SK-N-SH treated with all-trans-retinoic acid at 6 μM for 48 hours (cell line): ENCODE results near the gene FDXR.
"Not testable (repeated sequence)": the region's sequence is repeated elsewhere in the genome, so short reads cannot be mapped to it uniquely, and the experiment has no call there.

ENCODE experiments used
- ATAC-seq: fragments of 200-7000 bp; cut with Tn5 transposase; 3 replicates; pipeline ENCODE4 v1.9.1; 2020; ENCODE audit warnings: mild to moderate bottlenecking, moderate library complexity
- ARNTL ChIP-seq: fragments of 450-650 bp; formaldehyde crosslinking; IDR thresholded peaks from 2 replicates; pipeline ENCODE4 v1.5.0; 2020; ENCODE audit warnings: low read depth, mild to moderate bottlenecking, moderate library complexity, borderline replicate concordance
- BACH2 ChIP-seq: fragments of 250-450 bp; sonication (Bioruptor Pico); IDR thresholded peaks from 2 replicates; pipeline ENCODE4 v1.9.0; 2021; ENCODE audit warnings: mild to moderate bottlenecking, borderline replicate concordance
- CREB5 ChIP-seq: fragments of 250-450 bp; sonication (Bioruptor Pico); IDR thresholded peaks from 2 replicates; pipeline ENCODE4 v1.5.1; 2020; ENCODE audit warnings: low read depth, mild to moderate bottlenecking, moderate library complexity
- GLIS3 ChIP-seq: fragments of 250-450 bp; sonication (Bioruptor Pico); IDR thresholded peaks from 2 replicates; pipeline ENCODE4 v1.5.0; 2020; ENCODE audit warnings: mild to moderate bottlenecking, moderate library complexity
- ISL1 ChIP-seq: fragments of 250-450 bp; sonication (Bioruptor Pico); IDR thresholded peaks from 2 replicates; pipeline ENCODE4 v2.1.2; 2022; ENCODE audit warnings: mild to moderate bottlenecking, moderate library complexity
- PATZ1 ChIP-seq: fragments of 250-450 bp; sonication (Bioruptor Pico); IDR thresholded peaks from 2 replicates; pipeline ENCODE4 v1.8.0; 2020; ENCODE audit warnings: mild to moderate bottlenecking, moderate library complexity, borderline replicate concordance
- POU6F1 ChIP-seq: fragments of 250-450 bp; sonication (Bioruptor Pico); IDR thresholded peaks from 2 replicates; pipeline ENCODE4 v1.8.0; 2021; ENCODE audit warnings: low read depth, mild to moderate bottlenecking, moderate library complexity, borderline replicate concordance
- RARB ChIP-seq: fragments of 250-450 bp; sonication (Bioruptor Pico); IDR thresholded peaks from 2 replicates; pipeline ENCODE4 v1.8.0; 2021; ENCODE audit warnings: mild to moderate bottlenecking, moderate library complexity
- SNAI2 ChIP-seq: fragments of 250-450 bp; sonication (Bioruptor Pico); IDR thresholded peaks from 2 replicates; pipeline ENCODE4 v1.5.0; 2020; ENCODE audit warnings: mild to moderate bottlenecking, moderate library complexity
- TCF4 ChIP-seq: fragments of 250-450 bp; sonication (Bioruptor Pico); IDR thresholded peaks from 2 replicates; pipeline ENCODE4 v1.8.0; 2021; ENCODE audit warnings: mild to moderate bottlenecking, moderate library complexity, borderline replicate concordance
- TOX ChIP-seq: fragments of 250-450 bp; sonication (Bioruptor Pico); IDR thresholded peaks from 2 replicates; pipeline ENCODE4 v1.8.0; 2021; ENCODE audit warnings: mild to moderate bottlenecking, moderate library complexity, borderline replicate concordance
- TSHZ2 ChIP-seq: fragments of 250-450 bp; sonication (Bioruptor Pico); IDR thresholded peaks from 2 replicates; pipeline ENCODE4 v1.5.0; 2020; ENCODE audit warnings: mild to moderate bottlenecking, moderate library complexity
- ZFP3 ChIP-seq: fragments of 250-450 bp; sonication (Bioruptor Pico); IDR thresholded peaks from 2 replicates; pipeline ENCODE4 v1.5.0; 2020; ENCODE audit warnings: mild to moderate bottlenecking, moderate library complexity
- ZFP30 ChIP-seq: fragments of 450-650 bp; formaldehyde crosslinking; IDR thresholded peaks from 2 replicates; pipeline ENCODE4 v1.5.0; 2022; ENCODE audit warnings: mild to moderate bottlenecking, moderate library complexity
- ZNF565 ChIP-seq: fragments of 450-650 bp; formaldehyde crosslinking; conservative IDR thresholded peaks from 2 replicates; pipeline ENCODE4 v1.5.0; 2020; ENCODE audit warnings: low read depth, mild to moderate bottlenecking, moderate library complexity
- ZNF70 ChIP-seq: fragments of 450-650 bp; formaldehyde crosslinking; IDR thresholded peaks from 2 replicates; pipeline ENCODE4 v1.5.0; 2020; ENCODE audit warnings: mild to moderate bottlenecking, moderate library complexity

FDXR gene

GRCh38 chr17:74916851-74917199 lies 44.0 kb upstream of the FDXR start:
- no peak for TF ChIP-seq ARNTL (CRISPR knock-in tag)
- TF ChIP-seq BACH2 (CRISPR knock-in tag), result no peak

GRCh38 chr17:74916136-74916850 lies 43.5 kb upstream of the FDXR start:
- TF ChIP-seq TOX, result no peak
- TF ChIP-seq ZNF565, result no peak
- no peak for TF ChIP-seq ARNTL (CRISPR knock-in tag)
- TF ChIP-seq RARB (CRISPR knock-in tag), result no peak
- no peak for TF ChIP-seq TSHZ2 (CRISPR knock-in tag)
- no peak for TF ChIP-seq ZFP3 (CRISPR knock-in tag)
- no peak for TF ChIP-seq POU6F1 (CRISPR knock-in tag)
- no peak for TF ChIP-seq ZFP30 (CRISPR knock-in tag)
- no peak for TF ChIP-seq GLIS3 (CRISPR knock-in tag)
- no peak for TF ChIP-seq TCF4 (CRISPR knock-in tag)
- no peak for TF ChIP-seq ZNF70 (CRISPR knock-in tag)
- TF ChIP-seq PATZ1 (CRISPR knock-in tag), result no peak
- no peak for TF ChIP-seq ISL1 (CRISPR knock-in tag)
- no peak for TF ChIP-seq SNAI2 (CRISPR knock-in tag)
- no peak for TF ChIP-seq BACH2 (CRISPR knock-in tag)
- no peak for ATAC-seq

More at GRCh38 chr17:74916851-74917199, 44.0 kb upstream of the FDXR start:
- ATAC-seq, result no peak

GRCh38 chr17:74911423-74911822 lies 38.6 kb upstream of the FDXR start:
- ATAC-seq, result not testable (repeated sequence)

- ATAC-seq, result not testable (repeated sequence)
Measured at GRCh38 chr17:74909097-74909496, 36.3 kb upstream of the FDXR start.

GRCh38 chr17:74907012-74907411 lies 34.2 kb upstream of the FDXR start:
- no peak for TF ChIP-seq ZNF565
- TF ChIP-seq POU6F1 (CRISPR knock-in tag), result no peak
- no peak for TF ChIP-seq TOX
- TF ChIP-seq ZNF70 (CRISPR knock-in tag), result no peak
- no peak for TF ChIP-seq ARNTL (CRISPR knock-in tag)
- no peak for TF ChIP-seq GLIS3 (CRISPR knock-in tag)
- TF ChIP-seq CREB5 (CRISPR knock-in tag), result no peak
- TF ChIP-seq, all 23 proteins: peak for 0
- no peak for ATAC-seq

- ATAC-seq, result not testable (repeated sequence)
Measured at GRCh38 chr17:74906214-74906793, 33.5 kb upstream of the FDXR start.
